Calu3 (cell line): ENCODE measurements around the gene ITPKB. TPM values are rescaled to one million over a fixed set of nuclear protein-coding genes. Genes with fewer than 3 reads are reported as not detected.

Experiments
- BruUV-seq: library from RNA; stranded (reverse); fragments of 400-500 nt; replicated peaks from 2 replicates; lab custom pipeline; 2021; lab: Mats Ljungman, UMichigan
- CTCF ChIA-PET: fragments of 300-600 bp; sonication (Branson Sonifier 250); formaldehyde crosslinking; loops from one replicate; lab custom pipeline; 2022; ENCODE audit warnings: antibody characterized with exemption; lab: Charles Lee
- DNase-seq: peaks from one replicate; pipeline ENCODE4 v3.0.0; 2022
- H3K27ac Mint-ChIP-seq: one replicate; pipeline ENCODE4 v1.8.0; 2022; ENCODE audit warnings: mixed read lengths; ENCODE audit not compliant: unreplicated experiment
- H3K27me3 Mint-ChIP-seq: one replicate; pipeline ENCODE4 v1.8.0; 2022; ENCODE audit warnings: mixed read lengths; ENCODE audit not compliant: unreplicated experiment
- H3K36me3 Mint-ChIP-seq: one replicate; pipeline ENCODE4 v1.8.0; 2022; ENCODE audit warnings: mild to moderate bottlenecking, moderate library complexity, mixed read lengths; ENCODE audit not compliant: insufficient read depth, unreplicated experiment
- H3K4me1 Mint-ChIP-seq: one replicate; pipeline ENCODE4 v1.8.0; 2022; ENCODE audit warnings: mild to moderate bottlenecking, low read depth, mixed read lengths; ENCODE audit not compliant: unreplicated experiment
- H3K4me3 Mint-ChIP-seq: one replicate; pipeline ENCODE4 v1.8.0; 2022; ENCODE audit warnings: mild to moderate bottlenecking, low read depth, moderate library complexity, mixed read lengths; ENCODE audit not compliant: unreplicated experiment
- H3K9me3 Mint-ChIP-seq: one replicate; pipeline ENCODE4 v1.8.0; 2022; ENCODE audit warnings: low read depth, mixed read lengths; ENCODE audit not compliant: unreplicated experiment
- intact Hi-C: fragments of 100-400 bp; cut with micrococcal nuclease; formaldehyde crosslinking; loops from one replicate; pipeline ENCODE4 v1.10.0; 2022; ENCODE audit not compliant: unreplicated experiment
- total RNA-seq: library from RNA; stranded (reverse); gene quantifications from 2 replicates; pipeline ENCODE4 v1.2.3, GENCODE V29; 2022
- TF ChIP-seq, protein P1 (sequence below): fragments of 200-600 bp; IDR thresholded peaks from one replicate; pipeline ENCODE4 v1.8.0; 2022; ENCODE audit warnings: antibody characterized with exemption; ENCODE audit not compliant: unreplicated experiment

Gene ITPKB
- total RNA-seq, 1 experiment from 2014 or later: 11.8 TPM

DNA sequence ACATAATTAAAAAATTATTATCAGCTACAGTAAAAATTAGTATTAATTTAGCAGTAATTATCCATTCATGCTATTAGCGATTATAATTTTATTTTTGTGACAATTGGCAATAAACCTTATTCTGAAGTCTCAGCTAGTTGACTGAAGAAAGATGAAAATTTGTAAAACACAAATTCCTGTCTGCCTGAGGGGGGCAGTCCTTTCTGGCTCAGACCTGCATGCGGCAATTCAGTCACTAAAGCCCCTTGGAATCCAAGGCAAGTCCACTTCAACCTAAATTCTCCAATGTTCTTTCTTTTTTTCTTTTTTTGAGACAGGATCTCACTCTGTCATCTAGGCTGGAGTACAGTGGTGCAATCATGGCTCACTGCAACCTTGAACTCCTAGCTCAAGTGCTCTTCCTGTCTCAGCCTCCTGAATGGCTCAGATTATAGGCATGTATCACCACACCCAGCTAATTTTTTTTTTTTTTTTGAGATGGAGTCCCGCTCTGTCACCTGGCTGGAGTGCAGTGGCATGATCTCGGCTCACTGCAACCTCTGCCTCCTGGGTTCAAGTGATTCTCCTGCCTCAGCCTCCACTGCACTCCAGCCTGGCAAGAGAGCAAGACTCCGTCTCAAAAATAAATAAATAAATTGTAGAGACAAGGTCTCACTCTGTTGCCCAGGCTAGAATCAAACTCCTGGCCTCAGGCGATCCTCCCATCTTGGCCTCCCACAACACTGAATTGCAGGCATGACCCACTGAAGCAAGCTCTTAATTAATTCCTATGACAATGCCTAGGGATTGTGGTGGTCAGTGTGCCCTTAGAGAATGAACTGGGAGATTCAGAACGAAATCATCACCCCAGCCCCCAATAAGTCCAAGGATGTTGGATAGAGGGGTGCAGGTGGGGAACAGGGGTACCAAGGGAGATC lies 24.2 kb upstream of the ITPKB start:
- no peak overlapping the region for H3K4me3 Mint-ChIP-seq
- no peaks in the 10 kb centered on the region for H3K36me3 Mint-ChIP-seq
- H3K27ac Mint-ChIP-seq: no peak overlapping the region
- H3K27me3 Mint-ChIP-seq: peaks cover 81% of the 10 kb centered on the region
- H3K4me1 Mint-ChIP-seq: no peaks in the 10 kb centered on the region
- no peaks in the 10 kb centered on the region for H3K9me3 Mint-ChIP-seq
- CTCF ChIA-PET: interaction anchor here (0.5 to 1.0 kb wide), 3 partner anchors 23 to 297 kb away, joined by 3 to 4 read pairs (median 4); no protein-coding TSS in a partner anchor
- no peak for DNase-seq
- intact Hi-C loops: no loop called here
- TF ChIP-seq, protein P1, sequence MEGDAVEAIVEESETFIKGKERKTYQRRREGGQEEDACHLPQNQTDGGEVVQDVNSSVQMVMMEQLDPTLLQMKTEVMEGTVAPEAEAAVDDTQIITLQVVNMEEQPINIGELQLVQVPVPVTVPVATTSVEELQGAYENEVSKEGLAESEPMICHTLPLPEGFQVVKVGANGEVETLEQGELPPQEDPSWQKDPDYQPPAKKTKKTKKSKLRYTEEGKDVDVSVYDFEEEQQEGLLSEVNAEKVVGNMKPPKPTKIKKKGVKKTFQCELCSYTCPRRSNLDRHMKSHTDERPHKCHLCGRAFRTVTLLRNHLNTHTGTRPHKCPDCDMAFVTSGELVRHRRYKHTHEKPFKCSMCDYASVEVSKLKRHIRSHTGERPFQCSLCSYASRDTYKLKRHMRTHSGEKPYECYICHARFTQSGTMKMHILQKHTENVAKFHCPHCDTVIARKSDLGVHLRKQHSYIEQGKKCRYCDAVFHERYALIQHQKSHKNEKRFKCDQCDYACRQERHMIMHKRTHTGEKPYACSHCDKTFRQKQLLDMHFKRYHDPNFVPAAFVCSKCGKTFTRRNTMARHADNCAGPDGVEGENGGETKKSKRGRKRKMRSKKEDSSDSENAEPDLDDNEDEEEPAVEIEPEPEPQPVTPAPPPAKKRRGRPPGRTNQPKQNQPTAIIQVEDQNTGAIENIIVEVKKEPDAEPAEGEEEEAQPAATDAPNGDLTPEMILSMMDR: no peak
- BruUV-seq: no TSS peak

DNA sequence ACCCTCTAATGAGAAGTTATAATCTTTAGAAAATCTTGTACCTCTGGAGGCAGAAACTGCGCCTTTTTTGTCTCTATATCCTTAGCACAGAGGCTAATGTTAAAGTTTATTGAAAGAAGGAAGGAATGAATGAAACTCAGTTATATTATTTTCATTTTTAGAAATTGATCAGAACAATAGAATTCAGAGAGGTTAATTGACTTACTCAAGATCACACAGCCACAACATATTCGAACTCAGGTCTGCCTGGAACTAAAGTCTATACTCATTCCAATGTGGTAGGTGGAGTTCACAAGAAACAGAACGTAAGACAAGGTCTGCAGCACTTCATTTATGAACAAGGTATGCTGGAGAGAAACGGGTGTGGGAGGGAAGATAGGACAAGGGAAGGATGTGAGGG lies 23.0 kb upstream of the ITPKB start:
- BruUV-seq: no TSS peak
- Mint-ChIP-seq H3K4me3 (no peak overlapping the region), H3K27ac (no peak overlapping the region), H3K4me1 (no peaks in the 10 kb centered on the region), H3K9me3 (no peaks in the 10 kb centered on the region), H3K27me3 (peaks cover 78% of the 10 kb centered on the region), H3K36me3 (no peaks in the 10 kb centered on the region)
- DNase-seq: no peak
- TF ChIP-seq, protein P1: no peak
- intact Hi-C loops: no loop called here
- CTCF ChIA-PET: no interaction called here

DNA sequence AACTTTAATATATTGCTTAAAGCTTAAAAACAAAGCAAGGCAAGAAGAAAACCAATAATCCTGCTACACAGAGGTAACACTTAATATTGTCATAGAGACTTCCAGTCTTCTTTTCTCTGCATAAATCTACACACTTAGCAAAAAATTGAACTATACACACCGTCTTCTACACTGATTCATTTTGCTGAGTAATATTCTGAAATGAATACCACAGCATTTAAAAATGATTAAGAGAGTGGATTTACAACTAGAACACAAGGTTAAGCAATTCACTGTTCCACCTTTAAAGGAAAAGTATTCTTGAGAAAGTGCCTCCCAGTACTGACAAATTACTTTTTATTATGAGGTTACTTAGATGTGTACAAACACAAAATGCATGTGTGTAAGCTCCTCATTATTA lies 22.2 kb upstream of the ITPKB start:
- no TSS peak for BruUV-seq
- Mint-ChIP-seq H3K27ac (no peak overlapping the region), H3K27me3 (peaks cover 75% of the 10 kb centered on the region), H3K4me3 (no peak overlapping the region), H3K36me3 (no peaks in the 10 kb centered on the region), H3K9me3 (no peaks in the 10 kb centered on the region), H3K4me1 (no peaks in the 10 kb centered on the region)
- TF ChIP-seq, protein P1: no peak
- CTCF ChIA-PET: no interaction called here
- no peak for DNase-seq
- intact Hi-C loops: no loop called here

DNA sequence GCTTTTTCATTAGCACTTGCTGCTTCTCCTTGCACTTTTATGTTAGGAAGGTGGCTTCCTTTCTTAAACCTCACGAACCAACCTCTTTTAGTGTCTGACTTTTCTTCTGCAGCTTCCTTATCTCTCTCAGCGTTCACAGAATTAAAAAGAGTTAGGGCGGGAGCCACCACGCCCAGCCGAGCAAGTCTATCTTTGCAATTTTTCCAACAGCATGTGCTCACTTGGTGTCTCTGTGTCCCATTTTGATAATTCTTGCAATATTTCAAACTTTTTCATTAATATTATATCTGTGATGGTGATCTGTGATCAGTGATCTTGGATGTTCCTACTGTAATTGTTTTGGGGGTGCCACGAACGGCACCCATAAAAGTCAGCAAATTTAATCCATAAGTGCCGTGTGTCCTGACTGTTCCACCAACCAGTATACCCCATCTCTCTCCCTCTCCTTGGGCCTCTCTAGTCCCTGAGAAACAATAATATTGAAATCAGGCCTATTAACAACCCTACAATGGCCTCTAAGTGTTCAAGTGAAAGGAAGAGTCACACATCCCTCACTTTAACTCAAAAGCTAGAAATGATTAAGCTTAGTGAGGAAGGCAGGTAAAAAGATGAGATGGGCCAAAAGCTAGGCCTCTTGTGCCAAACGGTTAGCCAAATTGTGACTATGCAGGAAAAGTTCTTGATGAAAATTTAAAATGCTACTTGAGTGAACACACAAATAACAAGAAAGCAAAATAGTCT lies 15.9 kb upstream of the ITPKB start:
- Mint-ChIP-seq H3K36me3 (no peaks in the 10 kb centered on the region), H3K9me3 (no peaks in the 10 kb centered on the region), H3K27ac (no peak overlapping the region), H3K27me3 (peaks cover 44% of the 10 kb centered on the region), H3K4me1 (no peaks in the 10 kb centered on the region), H3K4me3 (no peak overlapping the region)
- TF ChIP-seq, protein P1: no peak
- CTCF ChIA-PET: no interaction called here
- intact Hi-C loops: no loop called here
- DNase-seq: no peak
- no TSS peak for BruUV-seq
